ENCODE data around the gene KLHL20. TPM values are rescaled to one million over a fixed set of nuclear protein-coding genes. Genes with fewer than 3 reads are reported as not detected.

KLHL20 gene
- total and polyA plus RNA-seq, 2 experiments from 2014 or later, result 12.3 to 14.5 TPM

DNA sequence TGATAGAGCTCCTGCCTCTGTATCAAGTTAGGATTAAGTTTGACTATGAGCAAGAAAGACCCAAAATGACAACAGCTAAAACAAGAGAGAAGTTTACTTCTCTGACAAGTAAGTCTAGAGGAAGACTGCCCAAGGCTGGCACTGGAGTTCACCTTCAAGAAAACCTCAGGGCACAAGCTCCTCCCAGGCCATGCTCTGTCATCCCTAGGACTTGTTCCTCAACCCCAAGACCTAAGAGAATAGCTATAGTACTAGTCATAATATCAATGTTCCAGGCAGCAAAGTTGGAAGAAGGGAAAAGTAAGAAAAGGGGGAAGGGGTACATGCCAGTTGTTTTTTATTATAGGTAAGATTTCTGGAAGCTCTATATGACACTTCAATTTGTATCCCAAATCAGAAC is 83.3 kb downstream of the KLHL20 start:
- Histone ChIP-seq H3K9me2 (ENCODE audit: insufficient read depth) (no peaks in the 10 kb centered on the region), H3F3A (replicated peaks; ENCODE audit: low read depth) (no peaks in the 10 kb centered on the region), H4K20me1 (replicated peaks; ENCODE audit: insufficient read depth) (0 out of 2 replicates have a peak, but pooled peaks cover 2% of the 10 kb centered on the region), H3K27me3 (ENCODE audit: insufficient read depth) (no peaks in the 10 kb centered on the region), H3K36me3 (ENCODE audit: insufficient read depth) (peaks cover 25% of the 10 kb centered on the region; the same call in 1 of the 2 replicates), H3K79me2 (replicated peaks; ENCODE audit: insufficient read depth) (no peaks in the 10 kb centered on the region), H3K4me2 (no peak overlapping the region), H3K4me3 (no peak overlapping the region), H3K27ac (ENCODE audit: low read depth) (no peak overlapping the region), H3K4me1 (ENCODE audit: insufficient read depth) (no peaks in the 10 kb centered on the region), H2AFZ (no peak overlapping the region)
- H3K27ac Mint-ChIP-seq, result no peak overlapping the region
- ATAC-seq, result no peak
- H3K4me1 Mint-ChIP-seq, result no peaks in the 10 kb centered on the region
- no peak for DNase-seq (ENCODE audit: low spot score)
- no peak overlapping the region for H3K4me3 Mint-ChIP-seq
- TF ChIP-seq ZNF114 (CRISPR knock-in tag; IDR thresholded peaks at IDR 0.05) (no peak), REST (IDR thresholded peaks at IDR 0.05; ENCODE audit: unreplicated experiment) (no peak), CREB1 (CRISPR knock-in tag; IDR thresholded peaks at IDR 0.05; ENCODE audit: low read depth) (no peak), EZH2phosphoT487 (IDR thresholded peaks at IDR 0.05; ENCODE audit: unreplicated experiment) (no peak), JUNB (IDR thresholded peaks at IDR 0.05; ENCODE audit: unreplicated experiment) (no peak), STAT1 (IDR thresholded peaks at IDR 0.05; ENCODE audit: unreplicated experiment) (no peak), ETS1 (IDR thresholded peaks at IDR 0.05) (no peak), ZNF462 (CRISPR knock-in tag; IDR thresholded peaks at IDR 0.05) (no peak), EZH2 (IDR thresholded peaks at IDR 0.05; ENCODE audit: low read depth, unreplicated experiment) (no peak), POLR2AphosphoS5 (IDR thresholded peaks at IDR 0.05; ENCODE audit: low read depth) (no peak), CTCF (conservative IDR thresholded peaks at IDR 0.05; ENCODE audit: low read depth in 2 of 2) (no peak)
- H3K9me3 Mint-ChIP-seq, result peaks cover 16% of the 10 kb centered on the region; the same call in 2 of the 3 replicates
- peaks cover 53% of the 10 kb centered on the region for H3K36me3 Mint-ChIP-seq (ENCODE audit: low read depth)
- H3K27me3 Mint-ChIP-seq (ENCODE audit: insufficient read depth, low read depth, poor library complexity), result peaks cover 3% of the 10 kb centered on the region

Data from GM23338 (cell line).